CD4-positive, alpha-beta T cell (primary cell): ENCODE results near the gene VAT1L. TPM values are rescaled to one million over a fixed set of nuclear protein-coding genes. Genes with fewer than 3 reads are reported as not detected.

Source experiments
- ATAC-seq: fragments of 200-7000 bp; cut with Tn5 transposase; one replicate; pipeline ENCODE4 v1.10.0; 2022; ENCODE audit warnings: mild to moderate bottlenecking; ENCODE audit not compliant: poor library complexity
- CTCF ChIA-PET: fragments of 350-600 bp; sonication (Branson Sonifier 250); formaldehyde crosslinking; loops from one replicate; lab custom pipeline; 2021; ENCODE audit warnings: antibody characterized with exemption, inconsistent platforms; lab: Charles Lee
- POLR2A ChIA-PET: fragments of 350-600 bp; sonication (Branson Sonifier 250); formaldehyde crosslinking; loops from one replicate; lab custom pipeline; 2021; ENCODE audit warnings: antibody characterized with exemption, inconsistent platforms; lab: Charles Lee
- DNase-seq, 14 experiments: peaks; one replicate each; pipeline ENCODE4 v3.0.0-alpha.2; 2013 to 2020; ENCODE audit warnings: mixed read lengths in 2 of 14
- H3K27ac ChIP-seq, 2 donors: one replicate each; pipeline versions ENCODE4 v1.5.1 to v1.7.0; 2013; ENCODE audit warnings: low read length in 2 of 2, low read depth in 1 of 2, mild to moderate bottlenecking in 1 of 2
- H3K27me3 ChIP-seq, 2 experiments: 1 replicate in 1 of 2; 2 replicates in 1 of 2; pipeline versions ENCODE4 v1.6.1 to v1.7.0; 2013; ENCODE audit warnings: low read length in 2 of 2, control low read depth in 1 of 2, mild to moderate bottlenecking in 1 of 2, moderate library complexity in 1 of 2; ENCODE audit not compliant: insufficient read depth in 2 of 2, control insufficient read depth in 1 of 2
- H3K36me3 ChIP-seq: one replicate; pipeline ENCODE4 v1.6.1; 2013; ENCODE audit warnings: low read length, control low read depth; ENCODE audit not compliant: insufficient read depth
- H3K4me1 ChIP-seq: one replicate; pipeline ENCODE4 v1.6.1; 2013; ENCODE audit warnings: low read length, control low read depth; ENCODE audit not compliant: insufficient read depth
- H3K4me3 ChIP-seq: one replicate; pipeline ENCODE4 v1.5.1; 2013; ENCODE audit warnings: mild to moderate bottlenecking, low read length, moderate library complexity
- H3K9me3 ChIP-seq, 2 experiments: 1 replicate in 1 of 2; 2 replicates in 1 of 2; pipeline versions ENCODE4 v1.6.1 to v1.7.0; 2013; ENCODE audit warnings: low read length in 2 of 2, mild to moderate bottlenecking in 2 of 2, control low read depth in 1 of 2, moderate library complexity in 1 of 2; ENCODE audit not compliant: control insufficient read depth in 1 of 2, insufficient read depth in 1 of 2
- H3K27ac Mint-ChIP-seq: one replicate; pipeline ENCODE4 v1.8.0; 2020; ENCODE audit warnings: mixed read lengths
- H3K27me3 Mint-ChIP-seq: one replicate; pipeline ENCODE4 v1.8.0; 2021; ENCODE audit warnings: mixed read lengths
- H3K36me3 Mint-ChIP-seq: one replicate; pipeline ENCODE4 v1.8.0; 2021; ENCODE audit warnings: low read depth, mixed read lengths
- H3K4me1 Mint-ChIP-seq: one replicate; pipeline ENCODE4 v1.8.0; 2021; ENCODE audit warnings: low read depth, mixed read lengths
- H3K4me3 Mint-ChIP-seq: one replicate; pipeline ENCODE4 v1.8.0; 2020; ENCODE audit warnings: mild to moderate bottlenecking, mixed read lengths
- H3K9me3 Mint-ChIP-seq: one replicate; pipeline ENCODE4 v1.8.0; 2020; ENCODE audit warnings: mixed read lengths
- CTCF ChIP-seq: fragments of 200-600 bp; IDR thresholded peaks from one replicate; pipeline ENCODE4 v1.8.0; 2022; ENCODE audit warnings: antibody characterized with exemption, mild to moderate bottlenecking
- intact Hi-C, 2 experiments: fragments of 100-400 bp; cut with DNase I in 1 of 2; cut with micrococcal nuclease in 1 of 2; formaldehyde crosslinking; loops; one replicate each; pipeline versions ENCODE4 v1.15.1 to v1.9.0; 2023 to 2025; cut with DNase I, micrococcal nuclease
- total RNA-seq, 174 experiments: library from RNA in 2 of 174; stranded (reverse) in 2 of 174; gene quantifications; one replicate each; pipeline ENCODE4 v1.2.3 and lab custom pipeline; 2021 to 2026

Gene VAT1L
- total RNA-seq, 2 experiments from 2014 or later, result not detected

- ATAC-seq, result no peak
- no peak for TF ChIP-seq CTCF
- H3K9me3 Mint-ChIP-seq, result no peaks in the 10 kb centered on the region
- Histone ChIP-seq H3K27me3 (peaks cover 0 to 2% of the 10 kb centered on the region in 2 experiments), H3K4me3 (no peak overlapping the region), H3K27ac (no peak overlapping the region), H3K4me1 (no peaks in the 10 kb centered on the region), H3K9me3 (peaks cover 0 to 3% of the 10 kb centered on the region in 2 experiments), H3K36me3 (no peaks in the 10 kb centered on the region)
- H3K36me3 Mint-ChIP-seq, result no peaks in the 10 kb centered on the region
- no peak overlapping the region for H3K4me3 Mint-ChIP-seq
- H3K27me3 Mint-ChIP-seq, result peaks cover 35% of the 10 kb centered on the region
- intact Hi-C loops, result no loop called here
- DNase-seq, result no peak
- ChIA-PET POLR2A (no interaction called here), CTCF (no interaction called here)
- H3K27ac Mint-ChIP-seq, result no peak overlapping the region
- no peaks in the 10 kb centered on the region for H3K4me1 Mint-ChIP-seq
Measured at GRCh38 chr16:77856438-77857160, 68.2 kb downstream of the VAT1L start.

GRCh38 chr16:77858060-77858459 lies 69.7 kb downstream of the VAT1L start:
- Histone ChIP-seq H3K27ac (no peak overlapping the region), H3K9me3 (peaks cover 0 to 3% of the 10 kb centered on the region in 2 experiments), H3K4me1 (no peaks in the 10 kb centered on the region), H3K27me3 (peaks cover 0 to 2% of the 10 kb centered on the region in 2 experiments), H3K4me3 (no peak overlapping the region), H3K36me3 (no peaks in the 10 kb centered on the region)
- H3K27me3 Mint-ChIP-seq, result peaks cover 29% of the 10 kb centered on the region
- no peaks in the 10 kb centered on the region for H3K36me3 Mint-ChIP-seq
- POLR2A ChIA-PET, result no interaction called here
- DNase-seq, result no peak
- TF ChIP-seq CTCF, result no peak
- H3K4me3 Mint-ChIP-seq, result no peak overlapping the region
- ATAC-seq, result no peak
- H3K4me1 Mint-ChIP-seq, result no peaks in the 10 kb centered on the region
- no peaks in the 10 kb centered on the region for H3K9me3 Mint-ChIP-seq
- CTCF ChIA-PET, result no interaction called here
- no peak overlapping the region for H3K27ac Mint-ChIP-seq
- intact Hi-C loops, result no loop called here

- Histone ChIP-seq H3K9me3 (peaks cover 0 to 3% of the 10 kb centered on the region in 2 experiments), H3K27ac (no peak overlapping the region), H3K4me3 (no peak overlapping the region), H3K36me3 (no peaks in the 10 kb centered on the region), H3K27me3 (peaks cover 0 to 2% of the 10 kb centered on the region in 2 experiments), H3K4me1 (no peaks in the 10 kb centered on the region)
- no peak for TF ChIP-seq CTCF
- Mint-ChIP-seq H3K4me1 (no peaks in the 10 kb centered on the region), H3K27ac (no peak overlapping the region), H3K36me3 (no peaks in the 10 kb centered on the region), H3K9me3 (no peaks in the 10 kb centered on the region), H3K4me3 (no peak overlapping the region), H3K27me3 (peaks cover 32% of the 10 kb centered on the region)
- ChIA-PET CTCF (no interaction called here), POLR2A (no interaction called here)
- ATAC-seq (no peak), DNase-seq (no peak)
- intact Hi-C loops, result no loop called here
Measured at GRCh38 chr16:77859493-77860232, 71.3 kb downstream of the VAT1L start.
